ENCODE measurements around the gene ERI3. TPM values are rescaled to one million over a fixed set of nuclear protein-coding genes. Genes with fewer than 3 reads are reported as not detected.

Gene ERI3
- total RNA-seq, 1 experiment from 2014 or later = 74.2 TPM

- TF ChIP-seq ZBTB33 (IDR thresholded peaks at IDR 0.05; ENCODE audit: extremely low read depth, insufficient replicate concordance, low read length) (no peak), POLR2AphosphoS5 (IDR thresholded peaks at IDR 0.05; ENCODE audit: low read depth, low read length) (no peak), MAX (IDR thresholded peaks at IDR 0.05) (no peak), FOSL1 (IDR thresholded peaks at IDR 0.05; ENCODE audit: low read depth) (no peak), SP1 (IDR thresholded peaks at IDR 0.05; ENCODE audit: low read depth) (no peak), CEBPB (IDR thresholded peaks at IDR 0.05; ENCODE audit: low read depth) (no peak), YY1 (IDR thresholded peaks at IDR 0.05; ENCODE audit: extremely low read depth, insufficient replicate concordance, low read depth, low read length) (no peak)
These were observed 82.1 kb downstream of the ERI3 start (continued) for GRCh38 chr1:44272992-44273391.

- H3K4me3 ChIP-seq (replicated peaks in 1 of 2; ENCODE audit: low read depth in 1 of 2, low read length in 2 of 2) = no peak overlapping the region
- no TSS peak for BruUV-seq (replicated peaks)
- H3K27me3 ChIP-seq (ENCODE audit: insufficient read depth, low read length) = no peaks in the 10 kb centered on the region
- no peaks in the 10 kb centered on the region for H3K9me3 ChIP-seq (ENCODE audit: control insufficient read depth in 1 of 2, insufficient read depth in 1 of 2, low read depth in 1 of 2, low read length in 2 of 2)
- intact Hi-C loops (cut with micrococcal nuclease) = no loop called here
- no peaks in the 10 kb centered on the region for H3K36me3 ChIP-seq (ENCODE audit: control insufficient read depth in 1 of 2, insufficient read depth in 2 of 2, low read length in 2 of 2)
- ChIA-PET POLR2A (no interaction called here), CTCF (no interaction called here), RAD21 (ENCODE audit: low non-redundant PET in 1 of 2, low total read pairs in 2 of 2, uncharacterized antibody in 2 of 2, unreplicated experiment in 2 of 2) (no interaction called here)
- no peaks in the 10 kb centered on the region for H3K4me1 ChIP-seq (ENCODE audit: control insufficient read depth in 1 of 2, insufficient read depth in 2 of 2, low read length in 2 of 2)
- no peak for TF ChIP-seq MAX (IDR thresholded peaks at IDR 0.05)
- TF ChIP-seq REST (IDR thresholded peaks at IDR 0.05; ENCODE audit: low read depth) = no peak
- no peak for TF ChIP-seq SP1 (IDR thresholded peaks at IDR 0.05; ENCODE audit: low read depth)
- TF ChIP-seq POLR2AphosphoS5 (IDR thresholded peaks at IDR 0.05; ENCODE audit: low read depth, low read length) = no peak
- no peak for TF ChIP-seq EZH2 (IDR thresholded peaks at IDR 0.05)
- TF ChIP-seq RAD21 (IDR thresholded peaks at IDR 0.05; ENCODE audit: low read depth) = no peak
- TF ChIP-seq ZNF274 (IDR thresholded peaks at IDR 0.05; ENCODE audit: low read depth, low read length) = no peak
- H3K4me2 ChIP-seq (ENCODE audit: low read length) = no peak overlapping the region
- no peaks in the 10 kb centered on the region for H4K20me1 ChIP-seq (ENCODE audit: insufficient read depth)
- ATAC-seq (no peak), DNase-seq (ENCODE audit: low read depth, low spot score) (no peak)
- no peaks in the 10 kb centered on the region for H3K79me2 ChIP-seq (ENCODE audit: insufficient read depth, low read length)
- no peaks in the 10 kb centered on the region for H3K9me2 ChIP-seq (ENCODE audit: insufficient read depth)
- H3K9ac ChIP-seq (ENCODE audit: low read length) = no peak overlapping the region
- no peak overlapping the region for H2AFZ ChIP-seq (ENCODE audit: low read depth, low read length, poor library complexity, severe bottlenecking)
- H3K27ac ChIP-seq (ENCODE audit: low read depth, low read length) = no peak overlapping the region
These were observed 83.4 kb downstream of the ERI3 start for GRCh38 chr1:44271646-44272045.

Measured in HCT116 (cell line).